NCI-H146 treated with DMSO at 0.1 percent for 48 hours (cell line): ENCODE measurements around the gene PLEKHG2.
"Not testable (repeated sequence)": the region's sequence is repeated elsewhere in the genome, so short reads cannot be mapped to it uniquely, and the experiment has no call there.

Experiments
- DNase-seq: peaks from one replicate; lab custom pipeline; 2025; ENCODE audit not compliant: unreplicated experiment; lab: John Stamatoyannopoulos, UW

Gene PLEKHG2

DNA sequence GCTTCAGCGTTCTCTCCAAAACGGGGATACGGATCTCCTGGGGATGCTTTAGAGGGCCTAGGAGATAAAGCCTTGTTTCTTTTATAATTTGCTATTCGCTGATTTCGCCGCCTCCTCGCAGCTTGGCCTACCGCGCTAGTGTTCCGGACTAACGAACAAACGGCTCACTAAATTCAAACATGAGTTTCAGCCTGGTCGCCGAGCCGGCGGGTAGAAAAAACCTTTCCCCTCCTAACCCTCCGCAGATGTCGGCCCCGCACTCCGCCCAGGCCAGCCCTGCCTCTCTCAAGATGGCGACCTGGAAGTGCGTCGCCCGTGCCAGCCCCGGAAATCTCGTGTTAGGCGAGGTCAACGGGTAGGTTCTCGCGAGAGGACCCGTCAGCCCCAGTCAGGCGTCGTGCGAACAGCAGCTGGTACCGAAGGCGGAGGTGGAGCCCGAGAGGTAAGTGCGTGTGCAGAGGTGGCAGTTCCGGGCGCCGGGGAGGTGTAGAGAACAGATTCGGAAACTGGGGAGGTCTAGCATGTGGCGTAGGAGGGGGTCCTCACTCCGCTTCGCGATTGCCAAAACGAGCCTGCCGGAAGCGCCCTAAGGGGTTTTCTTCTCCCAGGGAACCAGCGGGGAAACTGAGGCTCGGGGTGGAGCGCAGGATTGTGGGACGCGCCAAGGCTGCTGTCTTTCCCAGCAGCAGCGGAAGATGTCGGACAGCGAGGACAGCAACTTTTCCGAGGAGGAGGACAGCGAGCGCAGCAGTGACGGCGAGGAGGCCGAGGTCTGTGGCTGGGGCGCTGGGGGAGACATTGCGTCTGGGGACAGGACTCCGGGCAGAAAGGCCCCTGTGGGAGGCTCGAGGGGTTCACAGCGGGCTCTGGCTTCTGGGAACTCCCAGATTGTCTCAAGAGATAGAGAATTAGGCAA is 33.0 kb downstream of the PLEKHG2 start, which contains the start of gene SUPT5H:
Gene SUPT5H (plus strand): TSS at position 387 of the 916 bp plus-strand sequence. CDS start 309 bp downstream, at position 696.
- DNase-seq, result peak; percentile 96

DNA sequence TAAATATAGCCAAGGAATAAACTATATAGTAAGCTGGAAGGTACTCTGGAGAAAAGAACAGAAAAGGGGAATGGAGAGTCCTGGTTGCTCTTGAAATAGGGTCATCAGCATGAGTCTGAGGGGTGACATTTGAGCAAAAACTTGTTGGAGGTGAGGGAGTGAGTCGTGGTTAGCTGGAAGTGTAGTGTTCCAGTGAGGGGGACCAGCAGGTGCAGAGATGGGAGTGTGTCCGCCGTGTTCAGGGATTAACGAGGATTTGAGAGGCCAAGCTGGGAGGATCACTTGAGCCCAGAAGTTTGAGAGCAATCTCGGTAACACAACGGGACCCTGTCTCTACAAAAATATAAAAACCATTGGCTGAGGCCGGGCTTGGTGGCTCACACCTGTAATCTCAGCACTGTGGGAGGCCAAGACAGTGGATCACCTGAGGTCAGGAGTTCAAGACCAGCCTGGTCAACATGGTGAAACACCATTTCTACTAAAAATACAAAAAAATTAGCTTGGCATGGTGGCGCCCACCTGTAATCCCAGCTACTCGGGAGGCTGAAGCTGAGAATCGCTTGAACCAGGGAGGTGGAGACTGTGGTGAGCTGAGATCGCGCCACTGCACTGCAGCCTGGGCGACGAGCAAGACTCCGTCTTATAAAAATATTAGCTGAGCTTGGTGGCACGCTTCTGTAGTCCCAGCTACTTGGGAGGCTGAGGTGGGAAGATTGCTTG is 34.1 kb downstream of the PLEKHG2 start:
- no peak for DNase-seq

DNA sequence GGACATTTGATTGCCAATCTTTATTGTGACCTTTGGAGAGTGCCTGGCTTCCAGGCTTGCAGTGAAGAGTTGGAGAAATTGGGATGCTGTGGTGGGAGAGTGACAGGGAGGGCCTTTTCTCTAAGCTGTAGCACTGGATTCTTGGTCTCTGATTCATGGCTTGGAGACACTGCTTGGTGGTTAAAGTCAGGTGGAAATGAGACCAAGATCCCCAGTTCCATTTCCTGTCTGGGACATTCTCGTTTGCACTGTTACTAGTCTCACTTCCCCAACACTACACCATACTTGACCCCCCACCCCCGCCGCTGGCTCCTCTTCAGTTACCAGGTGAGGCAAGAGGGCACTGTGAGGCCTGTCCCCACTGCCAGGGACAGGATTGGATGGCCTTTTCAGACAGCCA is 35.8 kb downstream of the PLEKHG2 start:
- DNase-seq, result no peak

DNA sequence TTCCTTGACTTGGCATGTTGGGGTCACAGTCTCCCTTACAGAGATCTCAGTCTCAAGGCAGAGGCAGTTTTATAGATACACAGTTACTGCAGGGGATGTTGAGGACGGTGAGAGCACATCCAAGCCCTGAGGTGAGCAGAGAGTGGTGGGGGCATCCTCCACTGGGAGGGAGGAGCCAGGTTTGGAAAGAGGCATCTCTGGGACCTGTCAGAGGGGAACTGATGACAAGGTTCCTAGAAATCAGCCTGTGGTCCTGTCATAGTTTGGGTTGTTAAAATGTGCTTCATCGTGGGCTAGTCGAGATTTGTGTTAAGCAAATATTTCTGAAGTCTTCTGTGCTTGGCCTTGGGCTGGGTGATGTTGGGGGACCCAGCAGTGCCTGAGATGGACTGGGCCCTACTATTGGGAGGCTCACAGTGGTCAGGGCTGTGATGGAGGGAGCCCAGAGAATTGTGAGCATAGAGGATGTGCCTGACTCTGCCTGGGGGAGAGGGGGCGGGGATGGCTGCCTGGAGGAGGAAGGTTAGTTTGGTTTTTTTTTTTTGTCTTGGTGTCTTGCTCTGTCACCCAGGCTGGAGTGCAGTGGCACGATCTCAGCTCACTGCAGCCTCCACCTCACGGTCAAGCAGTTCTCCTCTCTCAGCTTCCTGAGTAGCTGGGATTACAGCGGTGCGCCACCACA is 36.8 kb downstream of the PLEKHG2 start:
- no peak for DNase-seq

DNA sequence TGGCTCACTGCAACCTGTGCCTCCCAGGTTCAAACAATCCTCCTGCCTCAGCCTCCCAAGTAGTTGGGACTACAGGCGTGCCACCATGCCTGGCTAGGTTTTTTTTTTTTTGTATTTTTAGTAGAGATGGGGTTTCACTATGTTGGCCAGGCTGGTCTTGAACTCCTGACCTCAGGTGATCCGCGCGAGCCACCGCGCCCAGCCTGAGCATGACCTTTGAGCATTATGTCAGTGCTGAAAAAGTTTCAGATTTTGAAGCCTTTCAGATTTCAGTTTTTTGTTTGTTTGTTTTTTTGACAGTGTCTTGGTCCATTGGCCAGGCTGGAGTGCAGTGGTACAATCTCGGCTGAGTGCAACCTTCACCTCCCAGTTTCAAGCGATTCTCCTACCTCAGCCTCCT is 38.8 kb downstream of the PLEKHG2 start:
- not testable (repeated sequence) for DNase-seq

DNA sequence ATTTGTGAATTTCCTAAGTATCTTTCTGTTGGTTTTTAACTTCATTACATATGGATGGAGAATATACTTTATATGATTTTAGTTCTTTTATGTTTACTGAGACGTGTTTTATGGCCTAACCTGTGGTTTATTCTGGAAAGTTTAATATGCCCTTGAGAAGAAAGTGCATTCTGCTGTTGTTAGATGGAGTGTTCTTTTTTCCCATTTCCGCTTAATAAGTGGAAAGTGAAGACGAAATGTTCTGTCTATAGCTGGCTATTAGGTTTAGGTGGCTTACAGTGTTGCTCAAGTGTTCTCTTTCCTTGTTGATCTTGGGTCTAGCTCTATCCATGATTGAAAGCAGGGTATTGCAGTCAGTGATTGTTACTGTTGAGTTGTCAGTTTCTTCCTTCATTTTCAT is 50.9 kb downstream of the PLEKHG2 start:
- DNase-seq, result no peak

DNA sequence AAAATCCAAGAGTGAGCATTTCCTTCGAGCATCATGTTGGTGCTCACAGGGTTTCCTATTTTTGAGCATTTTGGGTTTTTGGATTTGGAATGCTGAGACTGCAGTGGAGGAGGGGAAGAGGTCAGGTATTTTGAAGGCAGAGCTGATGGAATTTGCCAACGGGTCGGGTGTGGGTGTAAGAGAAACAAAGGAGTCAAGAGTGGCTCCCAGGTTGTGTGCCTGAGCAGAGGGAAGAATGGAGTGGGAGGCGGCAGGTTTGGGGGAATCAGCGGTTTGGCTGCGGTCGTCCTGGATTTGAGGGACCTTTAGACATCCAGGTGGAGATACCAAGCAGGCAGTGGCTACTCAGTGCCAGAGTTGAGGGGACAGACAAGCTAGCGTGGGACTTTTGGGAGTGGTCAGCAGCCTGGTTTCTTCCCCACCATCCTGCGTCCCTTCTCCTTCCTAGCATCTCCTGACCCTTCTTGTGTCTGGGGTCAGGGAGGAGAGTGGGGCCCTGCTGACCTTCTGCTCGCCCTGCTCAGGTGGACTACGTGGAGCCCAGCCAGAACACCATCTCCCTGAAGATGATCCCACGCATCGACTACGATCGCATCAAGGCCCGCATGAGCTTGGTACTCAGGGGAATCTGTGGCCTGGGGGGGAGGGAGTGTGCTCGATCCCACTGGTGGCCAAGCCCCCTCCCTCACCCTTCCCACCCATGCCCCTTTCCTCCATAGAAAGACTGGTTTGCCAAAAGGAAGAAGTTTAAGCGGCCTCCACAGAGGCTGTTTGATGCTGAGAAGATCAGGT is 53.7 kb downstream of the PLEKHG2 start:
- no peak for DNase-seq

DNA sequence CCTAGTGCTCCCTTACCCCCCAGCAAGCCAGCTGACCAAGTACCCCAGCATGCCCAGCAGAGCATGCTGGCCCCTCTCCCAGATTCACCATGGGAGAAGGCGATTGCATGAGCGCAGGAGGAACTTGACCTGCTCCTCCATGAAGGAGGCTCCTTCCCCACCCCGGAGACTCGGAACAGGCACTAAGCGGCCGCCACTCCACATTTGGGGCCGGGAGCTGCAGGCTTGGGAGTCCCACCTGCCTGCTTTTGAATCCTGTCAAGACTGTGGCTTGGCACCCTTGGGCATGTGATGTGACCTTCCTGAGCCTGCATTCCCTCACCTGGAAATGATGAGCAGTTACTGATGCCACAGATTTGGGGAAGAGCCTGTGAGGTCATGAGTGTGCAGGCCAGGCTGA is 55.5 kb downstream of the PLEKHG2 start:
- no peak for DNase-seq

DNA sequence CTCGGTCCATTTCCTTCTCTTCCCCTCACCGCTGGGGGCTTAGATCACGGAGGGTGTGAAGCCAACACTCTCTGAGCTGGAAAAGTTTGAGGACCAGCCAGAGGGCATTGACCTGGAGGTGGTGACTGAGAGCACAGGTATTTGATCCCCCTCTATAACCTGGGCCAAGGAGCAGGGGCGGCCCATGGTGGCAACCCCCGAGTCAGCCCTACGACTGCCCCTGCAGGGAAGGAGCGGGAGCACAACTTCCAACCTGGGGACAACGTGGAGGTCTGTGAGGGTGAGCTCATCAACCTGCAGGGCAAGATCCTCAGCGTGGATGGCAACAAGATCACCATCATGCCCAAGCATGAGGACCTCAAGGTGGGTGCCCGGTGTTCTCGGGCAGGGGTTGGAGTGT is 56.6 kb downstream of the PLEKHG2 start:
- DNase-seq, result no peak

DNA sequence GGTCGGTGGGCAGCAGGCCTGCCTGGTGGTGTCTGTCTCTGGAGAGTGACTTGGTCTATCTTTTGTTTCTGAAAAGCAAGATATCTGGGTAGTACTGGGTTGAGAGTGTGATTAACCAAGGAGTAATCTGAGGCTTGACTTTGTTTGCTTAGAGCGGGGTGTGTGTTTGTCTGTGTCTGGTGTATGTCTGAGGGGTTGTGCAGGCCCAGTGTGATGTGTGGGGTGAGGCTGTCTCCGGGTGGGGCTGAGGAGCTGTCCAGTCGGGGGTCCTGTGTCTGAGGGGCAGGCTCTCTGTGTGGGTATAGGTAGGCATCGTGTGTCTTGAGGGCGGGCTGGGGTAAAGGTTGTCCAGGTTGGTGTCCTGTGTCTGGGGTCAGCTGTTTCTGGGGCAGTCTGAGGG is 57.1 kb downstream of the PLEKHG2 start:
- no peak for DNase-seq

DNA sequence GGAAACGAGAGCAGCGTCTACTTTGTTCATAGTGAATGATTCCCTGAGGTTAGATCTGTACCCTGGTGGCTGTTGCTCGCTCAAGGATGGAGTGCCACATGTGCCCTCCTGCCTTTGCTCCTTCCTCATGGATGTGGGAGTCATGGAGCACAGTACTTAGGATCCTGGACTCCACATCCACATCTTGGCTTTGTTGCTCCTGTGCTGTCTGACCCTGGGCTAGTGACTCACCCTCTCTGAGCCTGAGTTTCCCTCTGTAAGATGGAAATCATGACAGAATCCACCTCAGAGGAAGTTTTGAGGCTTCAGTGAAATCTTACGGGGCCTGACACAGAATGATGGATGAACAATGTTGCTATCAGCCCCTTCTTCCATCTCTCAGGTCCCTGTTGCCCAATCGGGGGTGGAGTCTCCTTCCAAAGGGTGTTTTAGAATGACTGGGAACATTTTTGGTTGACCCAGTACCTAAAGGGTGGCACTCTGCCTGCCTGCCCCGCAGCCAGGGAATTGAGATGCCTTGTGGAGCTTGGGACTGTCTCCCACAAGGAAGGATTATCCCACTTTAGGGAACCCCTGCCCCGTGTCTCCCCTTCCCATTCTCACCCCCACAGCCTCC is 58.4 kb downstream of the PLEKHG2 start:
- DNase-seq, result no peak

DNA sequence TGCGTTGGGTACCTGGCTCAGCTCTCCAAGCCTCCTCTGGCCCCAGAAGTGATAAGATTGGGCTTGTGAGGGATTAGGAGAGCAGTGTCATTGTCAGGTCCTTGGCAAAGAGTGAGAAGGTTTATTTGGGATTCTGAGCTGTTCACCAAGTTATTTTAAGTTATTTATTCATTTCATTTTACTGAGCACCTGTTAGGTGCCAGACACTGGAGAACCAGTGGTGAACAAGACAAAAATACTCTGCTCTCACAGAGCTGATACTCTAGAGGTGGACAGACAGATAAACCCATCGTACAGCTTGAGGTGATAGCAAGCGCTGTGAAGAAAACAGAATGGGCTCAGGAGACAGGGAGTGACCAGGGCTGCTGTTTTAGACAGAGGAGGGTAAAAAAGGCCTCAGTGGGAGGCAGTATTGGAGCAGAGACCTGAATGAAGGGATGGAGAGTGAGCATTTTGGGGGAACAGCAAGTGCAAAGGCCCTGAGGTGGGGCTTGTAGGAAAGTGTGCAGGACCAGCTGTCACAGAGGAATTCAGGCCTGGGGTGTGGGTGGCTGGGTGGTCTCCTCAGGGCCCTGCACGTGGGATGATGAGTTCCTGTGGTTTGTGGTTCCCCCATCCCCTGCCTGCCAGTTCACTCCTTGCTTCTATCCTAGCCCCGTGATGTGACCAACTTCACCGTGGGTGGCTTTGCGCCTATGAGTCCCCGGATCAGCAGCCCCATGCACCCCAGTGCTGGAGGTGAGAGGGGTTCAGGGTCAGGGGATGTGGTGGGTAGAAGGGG is 59.5 kb downstream of the PLEKHG2 start:
- DNase-seq, result no peak

DNA sequence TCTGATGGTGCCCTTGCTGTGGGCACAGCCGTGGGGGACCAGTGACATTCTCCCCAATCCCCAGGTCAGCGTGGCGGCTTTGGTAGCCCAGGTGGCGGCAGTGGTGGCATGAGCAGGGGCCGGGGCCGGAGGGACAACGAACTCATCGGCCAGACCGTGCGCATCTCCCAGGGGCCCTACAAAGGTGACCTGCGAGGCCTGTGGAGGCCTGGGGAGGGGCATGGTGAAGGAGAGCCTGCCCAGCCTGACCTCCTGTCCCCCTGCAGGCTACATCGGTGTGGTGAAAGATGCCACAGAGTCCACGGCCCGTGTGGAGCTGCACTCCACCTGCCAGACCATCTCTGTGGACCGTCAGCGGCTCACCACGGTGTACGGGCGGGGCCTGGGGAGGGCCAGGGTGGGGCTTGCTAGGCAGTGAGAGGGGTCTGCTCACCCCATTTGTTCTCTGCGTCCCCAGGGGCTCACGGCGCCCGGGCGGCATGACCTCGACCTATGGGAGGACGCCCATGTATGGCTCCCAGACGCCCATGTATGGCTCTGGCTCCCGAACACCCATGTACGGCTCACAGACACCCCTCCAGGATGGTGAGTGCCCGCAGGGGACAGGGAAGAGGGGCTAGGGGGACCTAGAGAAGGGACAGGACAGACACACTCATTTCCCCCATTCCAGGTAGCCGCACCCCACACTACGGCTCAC is 60.4 kb downstream of the PLEKHG2 start:
- DNase-seq, result no peak

DNA sequence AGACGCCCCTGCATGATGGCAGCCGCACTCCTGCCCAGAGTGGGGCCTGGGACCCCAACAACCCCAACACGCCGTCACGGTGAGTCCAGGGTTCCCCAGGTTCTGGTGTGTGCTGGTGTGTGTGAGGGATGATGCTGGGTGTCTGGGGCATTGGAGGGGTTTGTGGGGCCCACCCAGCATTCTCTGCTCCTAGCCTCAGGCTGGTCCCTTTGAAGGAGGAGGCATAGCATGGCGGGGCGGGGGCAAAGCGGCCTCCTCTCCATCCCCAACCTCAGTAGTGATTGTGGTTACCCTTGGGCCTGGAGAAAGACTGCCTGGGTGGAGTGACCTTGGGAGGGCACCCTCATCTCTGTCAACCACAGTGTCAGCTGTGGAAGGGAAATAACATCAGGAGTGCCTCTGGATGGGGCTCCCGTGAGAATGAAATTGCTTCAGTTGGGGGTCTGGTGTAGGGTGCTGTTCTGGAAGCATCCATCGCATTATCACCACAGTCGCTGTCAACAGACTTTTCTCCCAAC is 61.0 kb downstream of the PLEKHG2 start:
- no peak for DNase-seq

DNA sequence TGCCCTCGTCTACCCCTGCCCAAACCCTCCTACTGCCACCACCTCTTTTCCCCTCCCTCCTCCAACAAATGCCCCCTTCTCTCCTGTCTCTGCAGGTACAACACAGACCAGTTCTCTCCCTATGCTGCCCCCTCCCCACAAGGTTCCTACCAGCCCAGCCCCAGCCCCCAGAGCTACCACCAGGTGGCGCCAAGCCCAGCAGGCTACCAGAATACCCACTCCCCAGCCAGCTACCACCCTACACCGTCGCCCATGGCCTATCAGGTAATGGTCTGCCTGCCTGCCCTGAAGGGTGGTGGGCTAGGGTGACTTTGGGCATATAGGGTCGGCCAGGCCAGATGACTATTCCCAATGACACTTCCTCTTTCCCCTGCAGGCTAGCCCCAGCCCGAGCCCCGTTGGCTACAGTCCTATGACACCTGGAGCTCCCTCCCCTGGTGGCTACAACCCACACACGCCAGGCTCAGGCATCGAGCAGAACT is 61.7 kb downstream of the PLEKHG2 start:
- peak; percentile 34 for DNase-seq

DNA sequence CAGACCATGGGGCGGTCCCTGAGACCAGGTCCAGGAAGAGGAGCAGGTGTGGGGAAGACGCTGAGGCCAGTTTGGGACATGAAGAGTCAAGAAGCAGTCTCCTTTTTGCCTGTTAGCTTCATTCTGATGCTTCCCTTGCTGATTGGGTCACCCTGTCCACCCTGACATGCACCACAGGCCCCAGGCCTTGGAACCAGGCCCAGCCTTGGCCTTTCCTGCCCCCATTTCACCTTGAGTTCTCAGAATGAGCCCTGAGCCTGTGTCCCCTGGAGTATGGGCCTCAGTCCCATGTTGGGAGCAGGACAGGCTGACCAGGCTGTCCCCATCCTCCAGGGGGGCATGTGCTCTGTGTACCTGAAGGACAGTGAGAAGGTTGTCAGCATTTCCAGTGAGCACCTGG is 63.3 kb downstream of the PLEKHG2 start:
- no peak for DNase-seq
